ENCODE results near the gene CLGN. TPM values are rescaled to one million over a fixed set of nuclear protein-coding genes. Genes with fewer than 3 reads are reported as not detected.

Gene CLGN
- total RNA-seq, 1 donor from 2014 or later: 0.60 TPM

- no peak overlapping the region for H3K4me3 Mint-ChIP-seq (ENCODE audit: unreplicated experiment)
- H3K4me1 Mint-ChIP-seq (ENCODE audit: low read depth): no peaks in the 10 kb centered on the region
- no peaks in the 10 kb centered on the region for H3K9me3 Mint-ChIP-seq (ENCODE audit: low read depth)
- H3K36me3 Mint-ChIP-seq (ENCODE audit: low read depth): no peaks in the 10 kb centered on the region
- no peak for DNase-seq (ENCODE audit: low spot score)
- no peak overlapping the region for H3K27ac Mint-ChIP-seq (ENCODE audit: unreplicated experiment)
- no peaks in the 10 kb centered on the region for H3K27me3 Mint-ChIP-seq (ENCODE audit: low read depth)
- TF ChIP-seq CTCF (IDR thresholded peaks at IDR 0.05): no peak
Measured at GRCh38 chr4:140406292-140406691, 21.2 kb downstream of the CLGN start.

DNA sequence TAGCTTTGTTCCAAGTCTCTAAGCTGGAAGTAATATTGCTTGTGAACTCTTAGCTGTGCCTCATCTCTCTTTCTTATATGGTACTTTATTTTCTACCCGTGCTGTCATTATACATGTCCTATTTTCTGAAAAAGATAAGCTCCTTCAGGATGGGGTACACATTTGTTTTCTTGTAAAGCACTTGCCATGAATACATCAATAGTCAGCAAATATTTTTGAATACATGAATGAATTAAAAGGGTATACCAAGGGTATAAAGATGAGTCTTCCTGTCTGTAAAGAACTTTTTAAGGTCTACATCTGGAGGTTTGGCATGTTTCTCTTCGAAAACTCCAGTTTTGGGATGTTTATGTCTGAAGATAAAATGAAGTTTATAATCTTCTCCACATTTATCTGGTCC, 27.3 kb downstream of the CLGN start:
- Mint-ChIP-seq H3K4me1 (ENCODE audit: low read depth) (no peaks in the 10 kb centered on the region), H3K36me3 (ENCODE audit: low read depth) (no peaks in the 10 kb centered on the region), H3K9me3 (ENCODE audit: low read depth) (no peaks in the 10 kb centered on the region), H3K27me3 (ENCODE audit: low read depth) (no peaks in the 10 kb centered on the region), H3K4me3 (ENCODE audit: unreplicated experiment) (no peak overlapping the region), H3K27ac (ENCODE audit: unreplicated experiment) (no peak overlapping the region)
- DNase-seq (ENCODE audit: low spot score): no peak
- TF ChIP-seq CTCF (IDR thresholded peaks at IDR 0.05): no peak

- no peaks in the 10 kb centered on the region for H3K4me1 Mint-ChIP-seq (ENCODE audit: low read depth)
Measured at GRCh38 chr4:140395668-140396067, 31.8 kb downstream of the CLGN start.

GRCh38 chr4:140388015-140388414, 39.4 kb downstream of the CLGN start:
- no peaks in the 10 kb centered on the region for H3K36me3 Mint-ChIP-seq (ENCODE audit: low read depth)
- no peak for DNase-seq (ENCODE audit: low spot score)
- no peak overlapping the region for H3K4me3 Mint-ChIP-seq (ENCODE audit: unreplicated experiment)
- no peaks in the 10 kb centered on the region for H3K27me3 Mint-ChIP-seq (ENCODE audit: low read depth)
- H3K27ac Mint-ChIP-seq (ENCODE audit: unreplicated experiment): no peak overlapping the region
- TF ChIP-seq CTCF (IDR thresholded peaks at IDR 0.05): no peak
- H3K9me3 Mint-ChIP-seq (ENCODE audit: low read depth): no peaks in the 10 kb centered on the region
- H3K4me1 Mint-ChIP-seq (ENCODE audit: low read depth): no peaks in the 10 kb centered on the region

More at GRCh38 chr4:140395668-140396067, 31.8 kb downstream of the CLGN start:
- Mint-ChIP-seq H3K27me3 (ENCODE audit: low read depth) (no peaks in the 10 kb centered on the region), H3K4me3 (ENCODE audit: unreplicated experiment) (no peak overlapping the region), H3K9me3 (ENCODE audit: low read depth) (no peaks in the 10 kb centered on the region), H3K36me3 (ENCODE audit: low read depth) (no peaks in the 10 kb centered on the region), H3K27ac (ENCODE audit: unreplicated experiment) (no peak overlapping the region)
- DNase-seq (ENCODE audit: low spot score): no peak
- TF ChIP-seq CTCF (IDR thresholded peaks at IDR 0.05): no peak

GRCh38 chr4:140382732-140383131, 44.7 kb downstream of the CLGN start:
- H3K4me3 Mint-ChIP-seq (ENCODE audit: unreplicated experiment): no peak overlapping the region
- no peak for TF ChIP-seq CTCF (IDR thresholded peaks at IDR 0.05)
- H3K4me1 Mint-ChIP-seq (ENCODE audit: low read depth): no peaks in the 10 kb centered on the region
- H3K27ac Mint-ChIP-seq (ENCODE audit: unreplicated experiment): no peak overlapping the region
- H3K9me3 Mint-ChIP-seq (ENCODE audit: low read depth): no peaks in the 10 kb centered on the region
- H3K27me3 Mint-ChIP-seq (ENCODE audit: low read depth): no peaks in the 10 kb centered on the region
- no peak for DNase-seq (ENCODE audit: low spot score)
- H3K36me3 Mint-ChIP-seq (ENCODE audit: low read depth): peaks cover 7% of the 10 kb centered on the region
